KG1 (cell line): ENCODE measurements around the gene RHD.
"Not testable (repeated sequence)": the region's sequence is repeated elsewhere in the genome, so short reads cannot be mapped to it uniquely, and the experiment has no call there.

ENCODE experiments used
- DNase-seq: peaks from one replicate; lab custom pipeline; 2025; lab: John Stamatoyannopoulos, UW

The RHD gene

GRCh38 chr1:25257196-25257595 is 15.1 kb upstream of the RHD start:
- no peak for DNase-seq

GRCh38 chr1:25259813-25260212 is 12.5 kb upstream of the RHD start:
- not testable (repeated sequence) for DNase-seq

- DNase-seq, result not testable (repeated sequence)
These were observed 12.0 kb upstream of the RHD start for GRCh38 chr1:25260336-25260735.

GRCh38 chr1:25266554-25267287 is 5.6 kb upstream of the RHD start:
- not testable (repeated sequence) for DNase-seq

- peak; percentile 30 for DNase-seq
These were observed 4.8 kb upstream of the RHD start for GRCh38 chr1:25267288-25268142.

- DNase-seq, result not testable (repeated sequence)
These were observed 4.1 kb upstream of the RHD start for GRCh38 chr1:25268143-25268760.

GRCh38 chr1:25275648-25276047 is 3.3 kb downstream of the RHD start:
- not testable (repeated sequence) for DNase-seq

- not testable (repeated sequence) for DNase-seq
These were observed 5.0 kb downstream of the RHD start for GRCh38 chr1:25277295-25277694.

GRCh38 chr1:25278358-25278757 is 6.0 kb downstream of the RHD start:
- DNase-seq, result not testable (repeated sequence)

GRCh38 chr1:25278790-25279189 is 6.5 kb downstream of the RHD start:
- DNase-seq, result not testable (repeated sequence)

- not testable (repeated sequence) for DNase-seq
These were observed 7.4 kb downstream of the RHD start for GRCh38 chr1:25279693-25280111.

GRCh38 chr1:25285862-25286261 is 13.6 kb downstream of the RHD start:
- not testable (repeated sequence) for DNase-seq

GRCh38 chr1:25287164-25287563 is 14.9 kb downstream of the RHD start:
- DNase-seq, result not testable (repeated sequence)

GRCh38 chr1:25288573-25289101 is 16.3 kb downstream of the RHD start:
- DNase-seq, result not testable (repeated sequence)

GRCh38 chr1:25290043-25290442 is 17.7 kb downstream of the RHD start:
- DNase-seq, result not testable (repeated sequence)

- DNase-seq, result not testable (repeated sequence)
These were observed 21.1 kb downstream of the RHD start for GRCh38 chr1:25293426-25293825.

- DNase-seq, result not testable (repeated sequence)
These were observed 22.8 kb downstream of the RHD start for GRCh38 chr1:25294889-25295826.

- not testable (repeated sequence) for DNase-seq
These were observed 24.2 kb downstream of the RHD start for GRCh38 chr1:25296501-25296900.

GRCh38 chr1:25300729-25301128 is 28.4 kb downstream of the RHD start:
- DNase-seq, result not testable (repeated sequence)

GRCh38 chr1:25302330-25302729 is 30.0 kb downstream of the RHD start:
- DNase-seq, result not testable (repeated sequence)

- not testable (repeated sequence) for DNase-seq
These were observed 32.6 kb downstream of the RHD start for GRCh38 chr1:25304936-25305335.
